Measurements from ENCODE around the gene TMEM63B.

Gene TMEM63B

GRCh38 chr6:44116641-44117382 is 10.5 kb upstream of the TMEM63B start:
- no peak for DNase-seq (ENCODE audit: low read depth in 1 of 2, low spot score in 1 of 2)

GRCh38 chr6:44117397-44118128 is 9.8 kb upstream of the TMEM63B start:
- DNase-seq (ENCODE audit: low read depth in 1 of 2, low spot score in 1 of 2): no peak

GRCh38 chr6:44119704-44120262 is 7.6 kb upstream of the TMEM63B start:
- DNase-seq (ENCODE audit: low read depth in 1 of 2, low spot score in 1 of 2): no peak

GRCh38 chr6:44120692-44121443 is 6.5 kb upstream of the TMEM63B start:
- DNase-seq (ENCODE audit: low read depth in 1 of 2, low spot score in 1 of 2): no peak

- no peak for DNase-seq (ENCODE audit: low read depth in 1 of 2, low spot score in 1 of 2)
Observed at GRCh38 chr6:44122801-44123200, 4.6 kb upstream of the TMEM63B start.

GRCh38 chr6:44123544-44123943 is 3.8 kb upstream of the TMEM63B start:
- DNase-seq (ENCODE audit: low read depth in 1 of 2, low spot score in 1 of 2): no peak

- DNase-seq (ENCODE audit: low read depth in 1 of 2, low spot score in 1 of 2): peak; percentile 11 to 74
Observed at GRCh38 chr6:44126320-44127149, 819 bp upstream of the TMEM63B start.

GRCh38 chr6:44128020-44128917 is 915 bp downstream of the TMEM63B start:
- DNase-seq (ENCODE audit: low read depth in 1 of 2, low spot score in 1 of 2): no peak

GRCh38 chr6:44129841-44130322 is 2.5 kb downstream of the TMEM63B start:
- no peak for DNase-seq (ENCODE audit: low read depth in 1 of 2, low spot score in 1 of 2)

GRCh38 chr6:44131892-44132291 is 4.5 kb downstream of the TMEM63B start:
- DNase-seq (ENCODE audit: low read depth in 1 of 2, low spot score in 1 of 2): no peak

GRCh38 chr6:44132476-44132875 is 5.1 kb downstream of the TMEM63B start:
- no peak for DNase-seq (ENCODE audit: low read depth in 1 of 2, low spot score in 1 of 2)

- DNase-seq (ENCODE audit: low read depth in 1 of 2, low spot score in 1 of 2): no peak
Observed at GRCh38 chr6:44133003-44133931, 5.9 kb downstream of the TMEM63B start.

- no peak for DNase-seq (ENCODE audit: low read depth in 1 of 2, low spot score in 1 of 2)
Observed at GRCh38 chr6:44133981-44134711, 6.8 kb downstream of the TMEM63B start.

- no peak for DNase-seq (ENCODE audit: low read depth in 1 of 2, low spot score in 1 of 2)
Observed at GRCh38 chr6:44135173-44135758, 7.9 kb downstream of the TMEM63B start.

- no peak for DNase-seq (ENCODE audit: low read depth in 1 of 2, low spot score in 1 of 2)
Observed at GRCh38 chr6:44135875-44136274, 8.5 kb downstream of the TMEM63B start.

GRCh38 chr6:44138717-44139350 is 11.5 kb downstream of the TMEM63B start:
- DNase-seq (ENCODE audit: low read depth in 1 of 2, low spot score in 1 of 2): no peak

GRCh38 chr6:44139351-44139743 is 12.0 kb downstream of the TMEM63B start:
- DNase-seq (ENCODE audit: low read depth in 1 of 2, low spot score in 1 of 2): no peak
